GM15510 (cell line): ENCODE measurements around the gene HOXA7.

Experiments used
- POLR2A ChIP-seq: IDR thresholded peaks from 3 replicates; pipeline ENCODE4 v1.6.1; 2011; ENCODE audit warnings: borderline replicate concordance; ENCODE audit not compliant: insufficient read length; ENCODE audit errors: extremely low read depth

Gene HOXA7

DNA sequence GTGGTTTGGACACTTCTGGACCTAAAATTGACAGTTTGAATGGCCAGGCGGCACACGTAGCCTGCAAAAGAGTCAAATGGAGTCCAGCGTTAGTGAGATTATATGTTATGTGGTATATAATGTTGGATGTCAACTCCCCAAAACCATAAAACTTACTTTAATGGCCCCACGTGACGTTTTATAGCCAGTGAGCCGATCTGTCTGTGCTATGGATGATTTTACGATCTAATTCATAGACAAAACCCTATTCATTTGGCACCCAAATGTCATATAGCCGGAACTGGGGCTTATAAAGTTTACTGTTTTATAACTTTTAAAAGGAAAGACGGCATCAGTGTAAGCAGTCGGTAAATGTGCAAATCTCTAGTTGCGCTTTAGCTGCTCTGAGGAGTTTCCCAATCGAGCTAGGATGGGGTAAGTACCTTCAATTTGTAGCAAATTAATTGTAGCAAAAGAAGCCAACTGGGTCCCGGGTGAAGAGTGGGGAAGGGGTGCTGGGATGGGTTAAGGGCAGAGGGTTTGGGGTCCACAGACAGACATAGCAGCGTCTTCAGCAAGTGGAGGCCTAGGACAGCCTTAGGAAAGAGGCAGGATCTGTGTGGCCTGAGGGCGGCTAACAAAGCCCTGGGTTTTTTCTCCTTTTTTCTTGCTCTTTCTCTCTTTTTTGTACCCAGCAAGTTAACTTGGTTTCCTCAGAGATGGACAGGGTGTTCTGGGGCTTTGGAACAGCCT lies 16.2 kb downstream of the HOXA7 start:
- TF ChIP-seq POLR2A = no peak

DNA sequence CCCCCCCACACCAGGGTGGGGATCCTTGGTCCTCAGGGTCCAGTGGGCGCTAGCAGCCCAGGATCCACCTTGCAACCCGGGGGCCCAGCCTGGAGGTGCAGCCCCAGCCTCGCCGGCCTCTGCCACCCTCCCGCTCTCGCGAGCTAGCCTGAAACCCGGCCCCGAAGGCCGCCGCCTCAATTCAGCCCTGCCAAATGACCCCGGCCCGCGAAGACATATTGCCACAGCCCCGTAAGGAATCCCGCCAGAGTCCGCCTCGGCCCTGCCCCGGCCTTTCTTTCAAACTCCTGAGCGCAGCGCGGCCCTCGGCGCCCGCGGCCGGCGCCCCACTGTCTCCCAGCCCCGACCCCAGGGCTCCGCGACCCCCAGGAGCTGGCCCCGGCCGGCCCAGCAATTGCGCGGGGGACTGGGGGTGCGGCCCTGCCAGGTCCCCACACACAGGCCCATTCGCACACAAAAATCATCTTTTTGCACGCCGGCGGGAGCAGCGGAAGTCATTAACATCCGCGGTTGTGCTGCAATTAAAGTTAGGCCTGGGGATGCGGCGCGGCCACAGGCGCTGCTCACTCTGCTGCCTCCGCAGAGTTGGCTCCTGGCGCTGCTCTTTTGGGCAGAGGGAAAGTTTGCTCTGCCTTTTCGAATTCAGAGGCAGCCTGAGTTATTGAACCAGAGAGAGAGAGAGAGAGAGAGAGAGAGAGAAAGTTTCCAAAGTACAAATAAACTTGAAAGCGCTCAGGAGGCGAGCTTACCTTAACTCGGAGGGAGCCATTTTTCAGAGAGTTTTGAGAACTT lies 16.9 kb downstream of the HOXA7 start:
- no peak for TF ChIP-seq POLR2A

DNA sequence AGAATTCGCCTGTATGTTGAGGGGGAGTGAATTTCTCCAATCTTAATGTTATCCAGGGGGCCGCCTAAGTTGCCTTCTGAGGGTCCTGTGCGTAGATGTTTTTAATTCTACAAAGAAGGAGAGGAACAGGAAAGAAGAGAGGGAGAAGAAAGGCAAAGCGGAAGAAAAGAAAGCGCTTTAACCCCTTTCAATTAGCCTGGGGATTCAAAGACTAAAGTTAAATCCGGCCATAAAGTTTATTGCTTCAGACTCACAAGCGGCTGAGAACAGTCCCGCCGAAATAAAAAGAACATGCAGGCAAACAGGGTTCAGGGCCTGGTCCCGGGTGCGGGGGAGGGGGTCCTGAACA lies 17.5 kb downstream of the HOXA7 start:
- TF ChIP-seq POLR2A = no peak

DNA sequence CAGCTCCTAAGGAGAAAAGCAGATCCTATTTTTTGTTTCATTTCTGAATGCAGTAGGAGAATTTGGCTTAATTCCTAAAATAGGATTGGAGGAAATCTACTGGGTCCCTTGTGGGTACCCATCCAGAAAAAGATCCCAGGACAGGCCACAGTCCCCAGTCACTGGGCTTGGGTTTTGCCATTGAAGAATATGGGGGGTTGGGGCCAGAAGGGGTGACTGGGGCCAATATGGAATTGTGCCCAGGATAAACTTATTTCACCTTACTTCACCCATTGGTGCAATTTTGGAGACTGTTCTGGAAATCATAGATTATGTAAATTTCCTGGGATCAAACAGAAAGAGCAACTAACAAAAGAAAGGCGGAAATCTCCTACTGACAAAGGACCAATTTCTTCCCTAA lies 18.0 kb downstream of the HOXA7 start:
- TF ChIP-seq POLR2A = no peak

DNA sequence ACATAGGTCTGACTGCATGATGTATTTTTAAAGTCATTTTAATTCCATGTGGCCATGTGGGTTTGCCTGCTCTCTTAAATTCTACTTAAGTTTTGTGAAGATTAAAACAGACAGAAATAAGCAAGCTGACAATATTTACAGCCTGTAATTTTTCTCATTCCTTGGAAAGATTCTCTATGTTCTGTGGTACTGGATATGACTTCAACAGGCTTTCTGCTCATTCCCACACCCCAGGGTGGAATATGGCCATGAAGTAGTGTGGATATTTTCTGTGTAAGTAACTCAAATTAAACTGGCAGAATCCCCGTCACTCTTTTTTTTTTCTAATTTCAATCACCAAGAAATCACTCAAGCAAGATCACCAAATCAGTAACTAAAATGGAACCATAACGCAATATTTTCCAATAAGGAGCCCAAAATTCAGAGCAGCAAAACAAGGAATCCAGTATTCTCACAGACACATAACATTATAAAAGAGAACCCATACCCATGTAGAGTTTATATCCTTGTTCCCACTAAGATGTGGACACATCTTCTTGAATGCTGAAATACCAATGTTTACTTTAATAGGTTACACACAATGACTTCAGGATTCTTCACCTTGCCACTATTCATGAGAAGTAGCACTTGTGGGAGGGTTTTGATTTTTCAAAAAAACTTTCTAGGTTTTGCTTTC lies 18.7 kb downstream of the HOXA7 start:
- no peak for TF ChIP-seq POLR2A

DNA sequence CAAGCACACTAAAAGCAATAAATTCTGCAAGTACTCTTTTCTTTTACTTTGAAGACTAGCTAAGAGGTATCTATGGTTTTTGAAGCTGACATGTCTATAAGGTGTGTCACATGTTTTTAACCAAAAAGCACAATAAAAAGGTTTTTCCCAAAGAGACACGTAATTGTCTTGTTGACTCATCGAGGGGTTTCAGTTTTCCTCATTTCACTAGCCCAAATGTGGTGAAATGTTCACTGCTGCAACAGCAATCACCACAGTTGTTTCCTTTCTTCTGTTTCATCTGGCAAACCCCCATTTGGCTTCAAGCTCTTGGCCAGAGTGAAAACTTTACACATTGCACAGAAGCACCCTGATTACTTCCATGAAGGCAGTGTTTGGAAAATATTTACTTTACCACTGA lies 22.1 kb downstream of the HOXA7 start:
- TF ChIP-seq POLR2A = no peak

DNA sequence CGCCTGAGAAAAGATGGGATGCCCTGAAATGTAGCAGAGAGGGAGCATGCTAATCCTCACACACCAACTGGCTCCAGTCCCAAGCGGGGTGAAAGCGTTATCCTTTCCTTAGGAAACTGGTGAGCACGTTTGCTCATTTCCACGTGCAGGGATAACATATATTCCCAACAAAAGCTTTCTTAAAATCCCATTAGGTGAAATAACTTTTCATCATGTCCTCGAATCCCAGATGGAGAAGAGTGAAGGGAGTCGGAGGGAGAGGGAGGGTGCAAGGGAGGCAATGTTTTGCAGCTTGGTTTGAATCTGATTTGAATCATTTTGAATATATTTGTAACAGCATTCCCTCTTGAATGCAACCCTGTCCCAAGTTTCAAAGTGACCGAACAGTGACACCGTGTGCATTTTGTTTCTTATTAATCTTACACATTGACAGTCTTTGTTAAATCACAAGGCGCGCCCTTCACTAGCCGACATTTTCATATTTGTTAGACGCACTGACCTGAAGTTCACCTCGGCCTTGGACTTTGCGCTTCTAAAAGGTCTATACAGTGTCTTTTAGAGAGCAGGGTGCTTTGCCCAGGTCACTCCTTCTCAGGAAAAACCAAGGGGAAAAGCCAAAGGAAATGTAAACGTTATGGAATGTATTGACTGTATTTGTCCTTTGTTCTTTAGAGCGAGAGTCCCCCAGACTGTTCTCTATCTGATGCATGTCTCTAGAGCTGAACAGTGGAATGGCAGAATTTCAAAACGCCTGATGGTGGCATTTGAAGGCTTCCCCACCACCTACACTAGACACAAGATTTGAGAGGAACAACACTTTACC lies 22.9 kb downstream of the HOXA7 start:
- no peak for TF ChIP-seq POLR2A

DNA sequence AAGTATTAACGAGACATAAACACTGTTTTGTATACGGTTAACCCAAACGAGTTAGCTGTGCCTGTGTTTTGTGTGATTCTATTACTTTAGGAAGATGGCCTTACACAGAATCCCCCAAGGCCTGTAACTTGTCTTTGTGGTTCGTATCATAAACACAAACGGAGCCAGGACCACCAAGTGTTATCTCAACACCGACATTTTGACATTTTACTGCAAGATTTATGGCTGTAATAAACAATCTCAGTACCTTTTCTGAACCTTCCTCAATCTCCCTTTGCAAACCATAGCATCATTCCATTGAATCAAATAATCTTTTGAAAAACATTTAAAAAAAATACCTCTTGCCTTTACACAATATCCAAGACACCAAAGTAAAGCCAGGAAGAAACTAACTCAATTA lies 23.5 kb downstream of the HOXA7 start:
- no peak for TF ChIP-seq POLR2A

DNA sequence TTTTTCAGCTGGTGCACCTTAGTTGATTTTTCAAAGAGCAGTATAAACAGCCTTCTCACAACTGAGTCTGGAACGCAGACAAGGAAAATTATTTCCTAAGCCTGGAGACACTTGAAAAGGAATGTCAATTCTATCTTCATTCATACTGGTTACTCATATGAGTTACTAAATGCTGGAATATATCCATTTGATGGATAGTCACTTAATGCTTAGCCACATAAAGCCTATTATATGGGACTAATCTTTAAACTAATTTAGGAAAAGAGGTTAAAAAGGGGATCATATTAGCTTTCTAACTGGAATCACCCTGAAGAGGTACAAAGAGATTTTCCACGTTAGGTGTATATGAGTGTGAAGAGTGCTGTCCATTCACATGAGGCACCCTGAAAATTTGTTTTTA lies 24.3 kb downstream of the HOXA7 start:
- TF ChIP-seq POLR2A = no peak

DNA sequence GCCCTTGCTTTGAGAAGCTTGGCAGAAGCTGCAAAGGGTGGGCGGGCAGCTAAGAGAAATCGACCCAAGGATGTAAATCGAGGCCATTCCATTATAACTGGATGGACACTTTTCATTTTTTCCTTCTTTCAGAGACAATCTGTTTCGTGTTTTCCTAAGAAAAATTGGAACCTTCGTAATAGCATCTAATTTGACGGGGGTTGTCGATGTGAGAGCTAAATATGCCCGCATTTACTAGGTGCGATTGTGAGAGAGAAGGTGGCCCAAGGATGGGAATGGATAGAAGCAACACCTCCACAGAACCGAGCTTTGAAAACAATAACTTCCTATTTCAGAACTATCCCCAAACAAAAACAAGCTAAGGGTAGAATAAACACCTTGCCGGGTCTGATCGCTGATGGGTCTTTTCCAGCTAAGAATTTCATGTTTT lies 25.1 kb downstream of the HOXA7 start:
- TF ChIP-seq POLR2A = no peak

DNA sequence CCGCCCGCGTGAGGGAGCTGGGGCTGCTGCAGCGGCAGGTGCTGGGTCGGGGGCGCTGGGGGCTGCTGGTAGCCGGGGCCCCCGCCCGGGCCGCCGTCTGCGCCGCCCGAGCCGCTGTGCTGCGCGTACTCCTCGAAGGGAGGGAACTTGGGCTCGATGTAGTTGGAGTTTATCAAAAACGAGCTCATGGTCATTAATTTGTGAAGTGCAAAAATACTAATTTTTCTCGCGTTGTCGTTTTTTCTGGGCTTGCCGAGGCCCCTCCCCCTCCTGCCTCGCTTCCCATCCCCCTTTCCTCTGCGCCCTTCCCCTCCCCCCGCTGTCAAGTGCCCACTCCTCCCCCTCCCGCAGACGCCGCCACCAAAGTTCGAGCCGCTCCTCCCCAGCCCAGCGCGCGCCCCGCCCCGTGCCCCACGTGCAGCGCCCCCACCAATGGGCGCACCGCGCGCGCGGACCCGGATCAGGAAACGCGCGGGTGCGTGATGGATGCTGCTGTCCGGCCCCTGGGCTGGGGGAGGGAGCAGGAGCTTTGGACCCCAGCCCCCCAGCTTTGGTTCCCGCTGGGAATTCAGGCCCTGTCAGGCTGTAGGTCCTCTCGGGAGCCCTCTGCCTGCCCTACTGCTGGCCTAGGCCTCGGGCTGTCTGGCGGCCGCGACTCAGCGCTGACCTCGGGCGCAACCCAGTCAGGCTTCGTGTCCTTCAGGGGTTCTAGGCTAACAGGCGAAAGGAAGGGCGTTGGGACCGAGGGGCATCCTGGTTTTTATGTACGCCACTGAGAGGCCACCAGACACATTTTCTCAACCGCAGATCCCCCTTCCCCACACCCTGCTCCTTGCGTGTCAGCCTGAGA lies 25.7 kb downstream of the HOXA7 start, which contains the start of gene HOXA4:
Gene HOXA4 (minus strand): TSS at position 218 of the 850 bp plus-strand sequence. CDS start 24 bp downstream, at position 194.
- no peak for TF ChIP-seq POLR2A

DNA sequence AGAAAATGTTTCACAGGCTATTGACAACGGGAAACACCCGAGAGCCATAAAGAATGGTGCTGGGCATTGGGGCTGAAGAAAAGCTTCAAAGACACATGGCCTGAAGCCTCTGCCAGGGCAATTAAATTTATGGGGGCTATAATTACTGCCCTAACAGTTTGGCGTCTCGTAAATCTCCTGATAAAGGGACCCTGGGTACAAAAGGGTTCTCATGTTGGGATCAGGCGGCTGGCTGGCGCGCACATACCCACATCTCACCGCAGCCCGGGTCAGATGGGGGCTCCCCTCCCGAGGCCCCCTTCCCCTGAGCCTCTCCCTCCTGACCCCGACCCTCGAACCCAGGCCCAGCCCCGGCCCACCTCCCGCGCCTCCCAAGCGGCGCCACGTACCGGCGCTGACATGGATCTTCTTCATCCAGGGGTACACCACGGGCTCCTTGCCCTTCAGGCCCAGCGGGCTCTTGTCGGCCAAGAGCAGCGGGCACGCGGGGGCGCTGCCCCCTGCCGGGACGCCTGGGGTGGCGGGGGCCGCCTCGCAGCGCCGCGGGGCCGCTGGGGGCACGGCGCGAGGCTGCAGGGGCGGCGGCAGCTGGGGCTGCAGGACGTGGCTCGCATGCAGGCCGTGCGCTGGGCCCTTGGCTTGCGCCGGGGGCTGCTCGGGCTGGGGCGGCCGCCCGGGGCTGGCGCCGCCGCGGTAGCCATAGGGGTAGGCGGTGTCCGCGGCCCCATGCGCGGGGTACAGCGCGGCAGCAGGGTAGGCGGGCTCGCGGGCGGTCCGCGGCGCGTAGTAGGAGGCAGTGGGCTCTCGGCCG lies 26.5 kb downstream of the HOXA7 start:
- TF ChIP-seq POLR2A = no peak
